Panc1 (cell line): ENCODE data around the gene NDUFA7. TPM values are rescaled to one million over a fixed set of nuclear protein-coding genes. Genes with fewer than 3 reads are reported as not detected.
A peak's percentile ranks its signal among the peaks of the same experiment; 100 is the strongest.

Experiments
- ATAC-seq: fragments of 200-7000 bp; cut with Tn5 transposase; 2 replicates; pipeline ENCODE4 v1.9.1; 2020; ENCODE audit warnings: mild to moderate bottlenecking, moderate library complexity
- BruUV-seq: library from RNA; stranded (reverse); fragments of 400-500 nt; replicated peaks from 2 replicates; lab custom pipeline; 2021; lab: Mats Ljungman, UMichigan
- CTCF ChIA-PET: fragments of 300-600 bp; sonication (Branson Sonifier 250); formaldehyde crosslinking; loops from one replicate; lab custom pipeline; 2022; ENCODE audit warnings: antibody characterized with exemption; lab: Charles Lee
- POLR2A ChIA-PET: fragments of 300-600 bp; sonication (Branson Sonifier 250); formaldehyde crosslinking; loops from one replicate; lab custom pipeline; 2022; ENCODE audit warnings: antibody characterized with exemption; lab: Charles Lee
- DNase-seq: peaks from one replicate; pipeline ENCODE4 v3.0.0-alpha.2; 2010; ENCODE audit warnings: low read depth, low spot score
- H3K27ac ChIP-seq: 2 replicates; pipeline ENCODE4 v1.5.1; 2011; ENCODE audit warnings: mild to moderate bottlenecking, low read length, inconsistent platforms
- H3K27me3 ChIP-seq: fragments of 200-500 bp; sonication (Bioruptor generic); 2 replicates; pipeline ENCODE4 v1.6.0; 2014; ENCODE audit warnings: low read length, inconsistent platforms; ENCODE audit not compliant: control insufficient read depth, insufficient read depth
- H3K36me3 ChIP-seq: fragments of 200-500 bp; sonication (Bioruptor generic); 2 replicates; pipeline ENCODE4 v1.5.1; 2014; ENCODE audit warnings: inconsistent platforms, mild to moderate bottlenecking, low read length, moderate library complexity; ENCODE audit not compliant: control insufficient read depth, insufficient read depth
- H3K4me1 ChIP-seq: 2 replicates; pipeline ENCODE4 v1.5.1; 2011; ENCODE audit warnings: inconsistent platforms, mild to moderate bottlenecking, low read length, moderate library complexity; ENCODE audit not compliant: control insufficient read depth, insufficient read depth
- H3K4me3 ChIP-seq, 2 experiments: 2 replicates each; pipeline ENCODE4 v1.5.1; 2011 to 2012; ENCODE audit warnings: low read depth in 2 of 2, low read length in 2 of 2, mild to moderate bottlenecking in 2 of 2, inconsistent platforms in 1 of 2, moderate library complexity in 1 of 2
- H3K9me3 ChIP-seq: fragments of 200-500 bp; sonication (Bioruptor generic); 2 replicates; pipeline ENCODE4 v1.5.1; 2014; ENCODE audit warnings: low read depth, mild to moderate bottlenecking, inconsistent platforms, low read length, moderate library complexity; ENCODE audit not compliant: control insufficient read depth, insufficient read depth
- CTCF ChIP-seq: fragments of 450-650 bp; IDR thresholded peaks from 2 replicates; pipeline ENCODE4 v1.5.1; 2017; ENCODE audit warnings: mild to moderate bottlenecking
- POLR2AphosphoS5 ChIP-seq: IDR thresholded peaks from 2 replicates; pipeline ENCODE4 v1.6.1; 2012; ENCODE audit warnings: mild to moderate bottlenecking, low read depth, low read length, moderate library complexity
- REST ChIP-seq, 2 experiments: IDR thresholded peaks; 2 replicates each; pipeline ENCODE4 v1.6.1; 2011 to 2012; ENCODE audit warnings: low read depth in 2 of 2, control low read depth in 1 of 2, low read length in 1 of 2, mild to moderate bottlenecking in 1 of 2, moderate library complexity in 1 of 2; ENCODE audit not compliant: insufficient read depth in 1 of 2
- SIN3A ChIP-seq: IDR thresholded peaks from 2 replicates; pipeline ENCODE4 v1.6.1; 2012; ENCODE audit warnings: low read depth, mild to moderate bottlenecking, low read length, moderate library complexity, borderline replicate concordance; ENCODE audit not compliant: insufficient read depth
- TCF7L2 ChIP-seq: IDR thresholded peaks from 2 replicates; pipeline ENCODE4 v1.6.1; 2011; ENCODE audit warnings: mild to moderate bottlenecking, low read depth, low read length, inconsistent platforms
- in situ Hi-C: cut with HindIII; loops from 2 replicates; pipeline ENCODE4 v1.10.0; 2016; ENCODE audit warnings: low sequenced_read_pairs, low pct_unique_long_range_greater_than_20kb
- intact Hi-C: fragments of 100-400 bp; cut with micrococcal nuclease; formaldehyde crosslinking; loops from one replicate; pipeline ENCODE4 v1.10.0; 2022; ENCODE audit not compliant: unreplicated experiment
- total RNA-seq: library from RNA; stranded (reverse); gene quantifications from one replicate; pipeline ENCODE4 v1.2.1, GENCODE V29; 2021; ENCODE audit not compliant: unreplicated experiment

Gene NDUFA7
- total RNA-seq, 1 experiment from 2014 or later, result 36.8 TPM

DNA sequence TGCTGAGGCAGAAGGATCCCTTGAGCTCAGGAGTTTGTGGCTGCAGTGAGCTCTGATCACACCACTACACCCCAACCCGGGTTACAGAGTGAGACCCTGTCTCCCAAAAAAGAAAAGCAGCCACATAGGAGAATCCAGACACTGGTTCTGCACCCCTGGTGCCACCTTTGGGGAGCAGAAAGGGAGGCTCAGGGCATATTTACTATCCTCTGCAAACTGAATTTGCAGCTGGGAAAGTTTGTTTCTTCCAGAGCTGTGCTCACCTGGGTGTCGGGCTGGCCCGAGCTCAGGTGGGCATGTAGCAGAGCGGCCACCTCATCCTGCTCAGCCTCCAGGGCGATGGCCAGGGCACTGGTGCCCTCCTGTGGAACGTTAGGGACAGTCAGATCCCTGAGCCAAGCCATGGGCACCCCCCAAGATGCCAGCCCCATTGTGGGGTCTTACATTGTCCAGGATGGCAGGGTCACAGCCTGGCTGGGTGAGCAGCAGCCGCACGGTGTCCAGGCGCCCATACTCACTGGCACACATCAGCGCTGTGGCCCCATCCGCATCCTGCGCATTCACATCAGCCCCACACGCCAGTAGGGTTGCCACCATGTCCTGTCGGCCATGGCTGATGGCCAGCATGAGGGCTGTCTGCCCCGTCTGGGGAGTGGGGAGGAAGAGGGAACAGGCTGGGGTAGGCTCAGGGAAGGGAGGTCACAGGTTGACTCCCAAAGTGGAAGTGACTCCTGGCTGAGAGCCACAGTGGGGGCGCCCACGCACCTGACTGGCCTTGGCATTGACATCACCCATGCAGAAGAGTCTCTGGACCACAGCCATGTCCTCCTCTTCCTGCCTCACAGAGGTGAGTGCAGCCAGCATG, 3.2 kb upstream of the NDUFA7 start:
- BruUV-seq, result no TSS peak
- in situ Hi-C loops (no loop called here), intact Hi-C loops (no loop called here)
- Histone ChIP-seq H3K4me3 (no peak overlapping the region), H3K27ac (no peak overlapping the region), H3K27me3 (no peaks in the 10 kb centered on the region), H3K36me3 (peaks cover 8% of the 10 kb centered on the region), H3K4me1 (peaks cover 14% of the 10 kb centered on the region), H3K9me3 (no peaks in the 10 kb centered on the region)
- ChIA-PET CTCF (no interaction called here), POLR2A (interaction anchor here (0.6 kb wide), 1 partner anchor 10 kb away, joined by 3 read pairs; no protein-coding TSS in a partner anchor)
- ATAC-seq (peak; percentile 28), DNase-seq (no peak)
- TF ChIP-seq TCF7L2 (no peak), REST (IDR thresholded peaks at IDR 0.05; ENCODE audit: insufficient read depth in 1 of 2, low read depth in 2 of 2, low read length in 1 of 2) (no peak), CTCF (no peak; the same call in 1 of the 2 replicates), SIN3A (no peak), POLR2AphosphoS5 (no peak)

DNA sequence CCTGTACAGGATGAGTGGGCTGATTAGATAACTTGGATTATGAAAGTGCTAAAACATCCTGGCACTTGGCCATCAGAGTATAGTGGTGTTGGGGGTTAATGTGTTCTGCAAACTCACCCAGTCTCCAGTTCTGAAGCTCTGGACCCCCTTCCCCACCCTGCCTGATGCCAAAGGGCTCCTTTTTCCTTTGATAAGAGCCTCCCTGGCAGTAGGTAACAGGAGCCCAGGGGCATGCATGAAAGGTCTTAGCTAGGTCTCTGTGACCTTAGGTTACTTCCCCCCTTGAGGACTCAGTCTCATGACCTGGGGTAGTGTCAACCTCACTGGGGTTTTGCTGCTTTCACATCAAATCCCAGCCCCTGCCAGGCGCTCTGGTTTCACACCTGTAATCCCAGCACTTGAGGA, 2.6 kb upstream of the NDUFA7 start:
- peaks cover 14% of the 10 kb centered on the region for H3K4me1 ChIP-seq
- H3K4me3 ChIP-seq, result no peak overlapping the region
- TF ChIP-seq POLR2AphosphoS5, result peak; percentile 2; the same call in 1 of the 2 replicates
- no peak for TF ChIP-seq SIN3A
- H3K27me3 ChIP-seq, result no peaks in the 10 kb centered on the region
- CTCF ChIA-PET, result no interaction called here
- no peaks in the 10 kb centered on the region for H3K9me3 ChIP-seq
- intact Hi-C loops (no loop called here), in situ Hi-C loops (no loop called here)
- peaks cover 8% of the 10 kb centered on the region for H3K36me3 ChIP-seq
- POLR2A ChIA-PET, result interaction anchor here (0.6 kb wide), 1 partner anchor 10 kb away, joined by 3 read pairs; no protein-coding TSS in a partner anchor
- no peak overlapping the region for H3K27ac ChIP-seq
- BruUV-seq, result no TSS peak
- DNase-seq, result no peak
- ATAC-seq, result no peak

GRCh38 chr19:8322638-8322997, 1.4 kb upstream of the NDUFA7 start:
- peak overlapping the region; percentile 92 to 98 for H3K4me3 ChIP-seq
- CTCF ChIA-PET, result interaction anchor here (0.7 kb wide), 1 partner anchor 134 kb away, joined by 3 read pairs; no protein-coding TSS in a partner anchor
- H3K36me3 ChIP-seq, result peaks cover 8% of the 10 kb centered on the region
- H3K27ac ChIP-seq, result peak overlapping the region; percentile 91
- peaks cover 14% of the 10 kb centered on the region for H3K4me1 ChIP-seq
- intact Hi-C loops, result no loop called here
- no peak for ATAC-seq
- H3K9me3 ChIP-seq, result no peaks in the 10 kb centered on the region
- POLR2A ChIA-PET, result no interaction called here
- in situ Hi-C loops, result no loop called here
- DNase-seq, result no peak
- no TSS peak for BruUV-seq
- TF ChIP-seq REST (IDR thresholded peaks at IDR 0.05; ENCODE audit: insufficient read depth in 1 of 2, low read depth in 2 of 2, low read length in 1 of 2), result no peak
- no peak for TF ChIP-seq CTCF
- no peak for TF ChIP-seq TCF7L2
- TF ChIP-seq POLR2AphosphoS5, result no peak; the same call in 1 of the 2 replicates
- no peak for TF ChIP-seq SIN3A
- no peaks in the 10 kb centered on the region for H3K27me3 ChIP-seq
